GM21529 (cell line): Measurements from ENCODE around the gene CELF2.

Source experiments
- ATAC-seq: cut with Tn5 transposase; IDR thresholded peaks from one replicate; pipeline ENCODE4 v1.9.1; 2021; ENCODE audit not compliant: unreplicated experiment

Gene CELF2

GRCh38 chr10:11288302-11288701 is 270.6 kb downstream of the CELF2 start:
- ATAC-seq: no peak

- no peak for ATAC-seq
Measured at GRCh38 chr10:11290156-11290890, 272.7 kb downstream of the CELF2 start.

- ATAC-seq: no peak
Measured at GRCh38 chr10:11292576-11293302, 275.1 kb downstream of the CELF2 start.

- ATAC-seq: no peak
Measured at GRCh38 chr10:11293332-11293731, 275.7 kb downstream of the CELF2 start.

- no peak for ATAC-seq
Measured at GRCh38 chr10:11294831-11295450, 277.3 kb downstream of the CELF2 start.

- peak; percentile 55 for ATAC-seq
Measured at GRCh38 chr10:11295492-11295891, 277.8 kb downstream of the CELF2 start.

- no peak for ATAC-seq
Measured at GRCh38 chr10:11297136-11297535, 279.5 kb downstream of the CELF2 start.

- ATAC-seq: no peak
Measured at GRCh38 chr10:11298116-11298515, 280.4 kb downstream of the CELF2 start.

GRCh38 chr10:11299125-11299524 is 281.5 kb downstream of the CELF2 start:
- ATAC-seq: no peak

- ATAC-seq: no peak
Measured at GRCh38 chr10:11300026-11300425, 282.4 kb downstream of the CELF2 start.

- ATAC-seq: no peak
Measured at GRCh38 chr10:11300563-11300962, 282.9 kb downstream of the CELF2 start.

GRCh38 chr10:11301571-11302111 is 284.0 kb downstream of the CELF2 start:
- no peak for ATAC-seq

- no peak for ATAC-seq
Measured at GRCh38 chr10:11302181-11302580, 284.5 kb downstream of the CELF2 start.

- no peak for ATAC-seq
Measured at GRCh38 chr10:11303361-11304170, 285.9 kb downstream of the CELF2 start.

- ATAC-seq: no peak
Measured at GRCh38 chr10:11304906-11305585, 287.4 kb downstream of the CELF2 start.

GRCh38 chr10:11305825-11306593 is 288.3 kb downstream of the CELF2 start:
- no peak for ATAC-seq

- ATAC-seq: no peak
Measured at GRCh38 chr10:11307004-11307403, 289.3 kb downstream of the CELF2 start.

- no peak for ATAC-seq
Measured at GRCh38 chr10:11307937-11308336, 290.3 kb downstream of the CELF2 start.

- ATAC-seq: no peak
Measured at GRCh38 chr10:11311027-11311426, 293.4 kb downstream of the CELF2 start.

GRCh38 chr10:11313463-11313862 is 295.8 kb downstream of the CELF2 start:
- ATAC-seq: no peak
